ENCODE data around the gene MTTP. TPM values are rescaled to one million over a fixed set of nuclear protein-coding genes. Genes with fewer than 3 reads are reported as not detected.

The MTTP gene
- total RNA-seq, 1 donor from 2014 or later = not detected

- no peak overlapping the region for H3K27ac Mint-ChIP-seq (ENCODE audit: unreplicated experiment)
- H3K36me3 Mint-ChIP-seq (ENCODE audit: low read depth) = no peaks in the 10 kb centered on the region
- no peaks in the 10 kb centered on the region for H3K9me3 Mint-ChIP-seq (ENCODE audit: low read depth)
- peaks cover 29% of the 10 kb centered on the region for H3K27me3 Mint-ChIP-seq (ENCODE audit: low read depth)
- H3K4me1 Mint-ChIP-seq (ENCODE audit: low read depth) = peaks cover 10% of the 10 kb centered on the region
- DNase-seq (ENCODE audit: low spot score) = no peak
- no peak for TF ChIP-seq CTCF (IDR thresholded peaks at IDR 0.05)
- H3K4me3 Mint-ChIP-seq (ENCODE audit: unreplicated experiment) = no peak overlapping the region
Measured at GRCh38 chr4:99586322-99586721, 11.7 kb downstream of the MTTP start.

- H3K9me3 Mint-ChIP-seq (ENCODE audit: low read depth) = no peaks in the 10 kb centered on the region
Measured at GRCh38 chr4:99586797-99587196, 12.2 kb downstream of the MTTP start.

GRCh38 chr4:99587309-99587708 is 12.7 kb downstream of the MTTP start:
- peaks cover 24% of the 10 kb centered on the region for H3K27me3 Mint-ChIP-seq (ENCODE audit: low read depth)
- TF ChIP-seq CTCF (IDR thresholded peaks at IDR 0.05) = no peak
- no peak for DNase-seq (ENCODE audit: low spot score)
- H3K4me3 Mint-ChIP-seq (ENCODE audit: unreplicated experiment) = no peak overlapping the region
- no peak overlapping the region for H3K27ac Mint-ChIP-seq (ENCODE audit: unreplicated experiment)
- H3K9me3 Mint-ChIP-seq (ENCODE audit: low read depth) = no peaks in the 10 kb centered on the region
- no peaks in the 10 kb centered on the region for H3K36me3 Mint-ChIP-seq (ENCODE audit: low read depth)
- H3K4me1 Mint-ChIP-seq (ENCODE audit: low read depth) = peaks cover 10% of the 10 kb centered on the region

More at GRCh38 chr4:99586797-99587196, 12.2 kb downstream of the MTTP start:
- Mint-ChIP-seq H3K27ac (ENCODE audit: unreplicated experiment) (no peak overlapping the region), H3K27me3 (ENCODE audit: low read depth) (peaks cover 27% of the 10 kb centered on the region), H3K4me1 (ENCODE audit: low read depth) (peaks cover 10% of the 10 kb centered on the region), H3K36me3 (ENCODE audit: low read depth) (no peaks in the 10 kb centered on the region), H3K4me3 (ENCODE audit: unreplicated experiment) (no peak overlapping the region)
- no peak for DNase-seq (ENCODE audit: low spot score)
- no peak for TF ChIP-seq CTCF (IDR thresholded peaks at IDR 0.05)

GRCh38 chr4:99587803-99588202 is 13.2 kb downstream of the MTTP start:
- Mint-ChIP-seq H3K27ac (ENCODE audit: unreplicated experiment) (no peak overlapping the region), H3K9me3 (ENCODE audit: low read depth) (no peaks in the 10 kb centered on the region), H3K4me3 (ENCODE audit: unreplicated experiment) (no peak overlapping the region), H3K27me3 (ENCODE audit: low read depth) (peaks cover 21% of the 10 kb centered on the region), H3K4me1 (ENCODE audit: low read depth) (peaks cover 10% of the 10 kb centered on the region), H3K36me3 (ENCODE audit: low read depth) (no peaks in the 10 kb centered on the region)
- no peak for TF ChIP-seq CTCF (IDR thresholded peaks at IDR 0.05)
- DNase-seq (ENCODE audit: low spot score) = no peak

GRCh38 chr4:99591757-99592156 is 17.1 kb downstream of the MTTP start:
- H3K36me3 Mint-ChIP-seq (ENCODE audit: low read depth) = no peaks in the 10 kb centered on the region
- no peak for DNase-seq (ENCODE audit: low spot score)
- H3K4me3 Mint-ChIP-seq (ENCODE audit: unreplicated experiment) = no peak overlapping the region
- no peaks in the 10 kb centered on the region for H3K9me3 Mint-ChIP-seq (ENCODE audit: low read depth)
- H3K4me1 Mint-ChIP-seq (ENCODE audit: low read depth) = peaks cover 10% of the 10 kb centered on the region
- no peak overlapping the region for H3K27ac Mint-ChIP-seq (ENCODE audit: unreplicated experiment)
- peaks cover 16% of the 10 kb centered on the region for H3K27me3 Mint-ChIP-seq (ENCODE audit: low read depth)
- TF ChIP-seq CTCF (IDR thresholded peaks at IDR 0.05) = no peak
